Mucosa of rectum (tissue), 2 donors: Measurements from ENCODE around the gene CAGE1.

Experiments
- H3K27ac ChIP-seq, 2 donors: one replicate each; pipeline ENCODE4 v1.7.0; 2013; ENCODE audit warnings: inconsistent platforms in 2 of 2, low read depth in 2 of 2, low read length in 2 of 2
- H3K27me3 ChIP-seq, 2 donors: one replicate each; pipeline ENCODE4 v1.7.0; 2013; ENCODE audit warnings: low read length in 2 of 2; ENCODE audit not compliant: control insufficient read depth in 2 of 2, insufficient read depth in 2 of 2
- H3K36me3 ChIP-seq, 2 donors: one replicate each; pipeline ENCODE4 v1.7.0; 2013; ENCODE audit warnings: low read length in 2 of 2; ENCODE audit not compliant: control insufficient read depth in 2 of 2, insufficient read depth in 2 of 2
- H3K4me1 ChIP-seq, 2 donors: one replicate each; pipeline ENCODE4 v1.7.0; 2013; ENCODE audit warnings: low read length in 2 of 2, mild to moderate bottlenecking in 1 of 2; ENCODE audit not compliant: control insufficient read depth in 2 of 2, insufficient read depth in 2 of 2
- H3K4me3 ChIP-seq, 2 donors: one replicate each; pipeline ENCODE4 v1.7.0; 2013; ENCODE audit warnings: low read length in 2 of 2
- H3K9ac ChIP-seq, 2 donors: one replicate each; pipeline ENCODE4 v1.7.0; 2013; ENCODE audit warnings: low read length in 2 of 2, low read depth in 1 of 2, mild to moderate bottlenecking in 1 of 2
- H3K9me3 ChIP-seq, 2 donors: one replicate each; pipeline ENCODE4 v1.7.0; 2013; ENCODE audit warnings: low read length in 2 of 2; ENCODE audit not compliant: control insufficient read depth in 2 of 2
- donor health status: healthy.
- donor health status: Normal muscosa, but diverticular disease.

CAGE1 gene

DNA sequence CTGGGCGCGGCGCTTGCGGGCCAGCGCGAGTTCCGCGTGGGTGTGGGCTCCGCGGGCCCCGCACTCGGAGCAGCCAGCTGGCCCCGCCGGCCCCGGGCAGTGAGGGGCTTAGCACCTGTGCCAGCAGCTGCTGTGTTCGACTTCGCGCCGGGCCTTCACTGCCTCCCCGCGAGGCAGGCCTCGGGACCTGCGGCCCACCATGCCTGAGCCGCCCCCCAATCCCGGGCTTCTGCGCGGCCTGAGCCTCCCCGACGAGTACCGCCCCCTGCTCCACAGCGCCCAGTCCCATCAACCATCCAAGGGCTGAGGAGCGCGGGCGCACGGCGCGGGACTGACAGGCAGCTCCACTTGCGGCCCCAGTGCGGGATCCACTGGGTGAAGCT is 36.3 kb upstream of the CAGE1 start:
- Histone ChIP-seq H3K27ac (no peak overlapping the region), H3K27me3 (no peaks in the 10 kb centered on the region), H3K4me3 (no peak overlapping the region)

DNA sequence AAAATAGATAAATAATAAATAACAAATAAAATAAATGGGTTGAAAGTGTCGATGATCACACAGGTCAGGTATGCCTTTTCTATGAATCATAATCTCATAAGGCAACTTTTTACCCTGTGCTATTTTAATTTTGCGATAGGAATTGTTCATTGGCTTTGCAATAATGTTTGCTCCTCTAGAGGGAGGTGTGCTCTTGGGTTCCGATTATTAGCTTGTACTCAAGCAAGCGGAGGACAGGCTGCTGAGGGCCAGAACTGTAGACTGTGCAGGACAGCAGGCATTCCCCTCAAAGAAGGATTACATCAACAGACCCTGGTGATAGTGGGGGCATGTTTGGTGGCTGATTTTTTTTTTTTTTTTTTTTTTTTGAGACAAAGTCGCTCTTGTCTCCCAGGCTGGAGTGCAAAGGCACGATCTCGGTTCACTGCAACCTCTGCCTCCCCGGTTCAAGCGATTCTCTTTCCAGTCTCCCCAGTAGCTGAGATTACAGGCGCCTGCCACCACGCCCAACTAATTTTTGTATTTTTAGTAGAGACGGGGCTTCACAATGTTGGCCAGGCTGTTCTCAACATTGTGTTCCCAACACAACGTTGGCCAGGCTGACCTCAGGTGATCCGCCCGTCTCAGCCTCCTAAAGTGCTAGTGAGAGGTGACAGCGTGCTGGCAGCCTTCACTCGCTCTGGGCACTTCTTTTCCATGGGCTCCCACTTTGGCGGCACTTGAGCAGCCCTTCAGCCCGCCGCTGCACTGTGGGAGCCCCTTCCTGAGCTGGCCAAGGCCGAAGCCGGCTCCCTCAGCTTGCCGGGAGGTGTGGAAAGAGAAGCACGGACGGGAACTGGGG is 35.6 kb upstream of the CAGE1 start:
- no peak overlapping the region for H3K9ac ChIP-seq
- no peak overlapping the region for H3K27ac ChIP-seq
- H3K9me3 ChIP-seq = no peaks in the 10 kb centered on the region
- H3K36me3 ChIP-seq = no peaks in the 10 kb centered on the region
- no peaks in the 10 kb centered on the region for H3K4me1 ChIP-seq
- no peak overlapping the region for H3K4me3 ChIP-seq
- H3K27me3 ChIP-seq = no peaks in the 10 kb centered on the region

More for the DNA sequence above, 36.3 kb upstream of the CAGE1 start:
- H3K4me1 ChIP-seq = no peaks in the 10 kb centered on the region
- H3K9ac ChIP-seq = no peak overlapping the region
- H3K9me3 ChIP-seq = no peaks in the 10 kb centered on the region
- no peaks in the 10 kb centered on the region for H3K36me3 ChIP-seq

DNA sequence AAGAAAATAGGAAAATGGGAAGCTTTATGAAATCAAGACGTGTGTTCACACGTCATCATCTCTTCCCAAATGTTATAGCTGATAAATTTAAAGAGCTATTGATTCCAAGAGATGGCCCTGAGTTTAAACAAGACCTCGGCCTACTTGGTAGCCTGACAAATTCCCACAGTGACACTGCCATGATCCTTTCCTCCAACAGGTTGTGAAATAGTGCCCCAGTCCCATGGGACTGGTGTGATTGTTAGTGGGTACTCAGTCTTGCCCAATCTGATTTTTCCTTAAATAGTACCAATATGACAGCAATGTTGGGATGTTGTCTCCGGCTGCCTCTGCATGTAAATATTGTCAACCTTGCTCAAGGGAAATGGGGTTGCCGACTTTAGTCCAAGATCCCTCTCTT is 34.5 kb upstream of the CAGE1 start:
- H3K27ac ChIP-seq = no peak overlapping the region
- H3K9ac ChIP-seq = no peak overlapping the region

DNA sequence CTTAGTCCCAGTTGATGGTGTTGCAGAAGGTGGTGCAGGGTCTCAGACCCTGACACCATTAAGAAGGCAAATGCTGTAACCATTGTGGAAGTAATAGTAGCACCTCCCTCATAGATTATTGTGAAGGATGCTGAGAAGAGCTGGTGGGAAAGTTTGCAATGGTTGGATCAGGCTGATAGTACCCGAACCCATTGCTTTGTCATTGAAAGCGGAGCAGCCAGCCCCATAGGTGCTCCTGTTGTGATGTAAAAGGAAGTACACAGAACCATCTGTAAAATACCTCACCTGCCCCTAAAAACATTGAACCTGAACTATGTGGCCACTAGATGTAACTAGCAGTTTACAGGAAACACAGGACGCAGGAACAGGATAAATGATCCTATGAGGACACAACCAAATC is 31.5 kb upstream of the CAGE1 start:
- Histone ChIP-seq H3K27ac (no peak overlapping the region), H3K4me3 (no peak overlapping the region), H3K4me1 (no peaks in the 10 kb centered on the region), H3K9ac (no peak overlapping the region), H3K9me3 (no peaks in the 10 kb centered on the region), H3K27me3 (no peaks in the 10 kb centered on the region), H3K36me3 (peaks cover 14 to 16% of the 10 kb centered on the region in 2 donors)

More for the DNA sequence above, 34.5 kb upstream of the CAGE1 start:
- H3K27me3 ChIP-seq = no peaks in the 10 kb centered on the region
- H3K9me3 ChIP-seq = no peaks in the 10 kb centered on the region
- no peak overlapping the region for H3K4me3 ChIP-seq
- H3K4me1 ChIP-seq = no peaks in the 10 kb centered on the region
- H3K36me3 ChIP-seq = no peaks in the 10 kb centered on the region

DNA sequence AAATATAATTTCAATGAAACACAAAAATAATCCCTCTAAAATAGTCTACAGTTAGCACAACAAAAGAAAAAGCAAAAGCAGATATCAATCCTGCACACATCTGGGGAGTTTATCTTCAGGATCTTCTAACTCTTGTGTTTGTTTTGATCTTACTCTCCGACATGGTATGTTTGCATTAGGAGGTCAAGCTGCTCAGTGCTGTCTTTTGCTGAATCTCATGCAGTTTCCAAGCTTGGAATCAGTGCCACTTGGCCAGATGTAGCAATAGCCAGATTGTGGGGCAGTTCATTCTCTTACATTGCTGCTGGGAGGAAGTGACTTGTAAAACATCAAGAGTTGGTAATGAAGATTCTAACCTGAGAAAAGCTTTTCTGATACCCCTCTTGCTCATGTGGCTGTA is 29.5 kb upstream of the CAGE1 start:
- Histone ChIP-seq H3K36me3 (peaks cover 31 to 35% of the 10 kb centered on the region in 2 donors), H3K27ac (no peak overlapping the region), H3K27me3 (no peaks in the 10 kb centered on the region), H3K9ac (no peak overlapping the region), H3K4me3 (no peak overlapping the region), H3K4me1 (no peaks in the 10 kb centered on the region), H3K9me3 (no peaks in the 10 kb centered on the region)

DNA sequence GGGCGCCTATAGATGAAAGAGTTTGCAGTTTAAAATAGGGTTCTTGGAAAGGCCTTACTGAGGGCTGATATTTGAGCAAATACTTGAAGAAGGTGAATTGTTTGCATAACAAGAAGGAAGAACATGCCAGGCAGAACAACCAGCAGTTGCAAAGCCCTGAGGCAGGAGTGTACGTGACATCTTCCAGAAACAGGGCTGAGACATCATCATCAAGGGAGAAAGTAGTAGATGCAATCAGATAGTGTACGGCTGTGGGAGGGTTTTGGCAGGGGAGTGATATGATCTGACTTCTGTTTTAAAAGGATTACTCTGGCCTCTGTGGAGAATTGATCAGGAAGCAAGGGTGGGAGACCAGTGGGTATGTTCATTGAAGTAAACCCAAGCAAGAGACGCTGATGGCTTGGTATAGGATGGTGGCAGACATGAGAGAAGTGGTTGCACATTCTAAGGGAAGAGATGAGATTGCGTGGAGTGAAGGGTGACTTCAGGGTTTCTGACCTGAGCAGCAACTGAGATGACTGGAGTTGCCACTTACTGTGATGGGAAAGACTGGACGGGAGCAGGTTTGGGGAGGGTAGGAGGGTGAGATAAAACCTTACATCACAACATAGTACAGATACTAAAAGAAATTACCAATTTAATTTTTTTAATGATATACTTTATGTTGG is 28.8 kb upstream of the CAGE1 start:
- peaks cover 33 to 37% of the 10 kb centered on the region in 2 donors for H3K36me3 ChIP-seq

DNA sequence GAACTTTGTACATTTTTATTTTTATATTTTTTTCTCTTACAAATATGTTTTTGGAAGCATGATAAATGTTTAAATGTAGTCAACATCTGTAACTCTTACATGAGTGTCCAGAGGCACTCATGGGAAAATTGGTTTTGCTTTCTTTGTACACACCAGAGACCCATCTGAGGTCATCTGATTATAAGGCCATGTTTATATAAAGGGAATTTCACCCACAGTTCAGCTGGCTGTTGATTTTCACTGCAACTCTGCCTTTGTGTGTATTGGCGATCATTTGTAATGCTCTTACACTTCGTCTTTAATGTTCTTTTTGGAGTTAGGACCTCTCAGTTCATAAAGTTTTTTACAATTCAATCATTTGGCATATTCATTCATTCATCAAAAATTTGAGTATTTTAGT is 28.1 kb upstream of the CAGE1 start:
- Histone ChIP-seq H3K9ac (no peak overlapping the region), H3K27me3 (no peaks in the 10 kb centered on the region), H3K9me3 (no peaks in the 10 kb centered on the region), H3K4me1 (peaks cover 5 to 9% of the 10 kb centered on the region in 2 donors), H3K36me3 (peaks cover 33 to 37% of the 10 kb centered on the region in 2 donors), H3K4me3 (no peak overlapping the region), H3K27ac (no peak overlapping the region)

More for the DNA sequence above, 28.8 kb upstream of the CAGE1 start:
- peaks cover 5% of the 10 kb centered on the region in 2 donors for H3K4me1 ChIP-seq
- H3K27me3 ChIP-seq = no peaks in the 10 kb centered on the region
- no peak overlapping the region for H3K27ac ChIP-seq
- no peak overlapping the region for H3K4me3 ChIP-seq
- no peaks in the 10 kb centered on the region for H3K9me3 ChIP-seq
- H3K9ac ChIP-seq = no peak overlapping the region

DNA sequence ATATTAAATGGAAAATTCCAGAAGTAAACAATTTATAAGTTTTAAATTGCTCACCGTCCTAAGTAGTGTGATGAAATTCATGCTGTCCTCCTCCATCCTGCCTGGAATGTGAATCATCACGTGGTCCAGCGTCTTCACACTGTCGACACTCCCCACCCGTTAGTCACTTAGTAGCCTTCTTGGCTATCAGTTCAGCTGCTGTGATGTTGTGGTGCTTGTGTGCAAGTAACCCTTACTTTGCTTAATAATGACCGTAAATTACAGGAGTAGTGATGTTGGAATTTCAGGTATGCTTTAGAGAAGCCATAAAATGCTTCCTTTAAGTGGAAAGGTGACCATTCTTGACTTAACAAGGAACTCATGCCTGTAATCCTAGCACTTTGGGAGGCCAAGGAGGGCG is 25.3 kb upstream of the CAGE1 start:
- H3K27ac ChIP-seq = no peak overlapping the region
- H3K9ac ChIP-seq = no peak overlapping the region
- H3K27me3 ChIP-seq = no peaks in the 10 kb centered on the region
- peaks cover 44 to 57% of the 10 kb centered on the region in 2 donors for H3K36me3 ChIP-seq
- no peak overlapping the region for H3K4me3 ChIP-seq
- H3K9me3 ChIP-seq = no peaks in the 10 kb centered on the region
- H3K4me1 ChIP-seq = peaks cover 5 to 9% of the 10 kb centered on the region in 2 donors

DNA sequence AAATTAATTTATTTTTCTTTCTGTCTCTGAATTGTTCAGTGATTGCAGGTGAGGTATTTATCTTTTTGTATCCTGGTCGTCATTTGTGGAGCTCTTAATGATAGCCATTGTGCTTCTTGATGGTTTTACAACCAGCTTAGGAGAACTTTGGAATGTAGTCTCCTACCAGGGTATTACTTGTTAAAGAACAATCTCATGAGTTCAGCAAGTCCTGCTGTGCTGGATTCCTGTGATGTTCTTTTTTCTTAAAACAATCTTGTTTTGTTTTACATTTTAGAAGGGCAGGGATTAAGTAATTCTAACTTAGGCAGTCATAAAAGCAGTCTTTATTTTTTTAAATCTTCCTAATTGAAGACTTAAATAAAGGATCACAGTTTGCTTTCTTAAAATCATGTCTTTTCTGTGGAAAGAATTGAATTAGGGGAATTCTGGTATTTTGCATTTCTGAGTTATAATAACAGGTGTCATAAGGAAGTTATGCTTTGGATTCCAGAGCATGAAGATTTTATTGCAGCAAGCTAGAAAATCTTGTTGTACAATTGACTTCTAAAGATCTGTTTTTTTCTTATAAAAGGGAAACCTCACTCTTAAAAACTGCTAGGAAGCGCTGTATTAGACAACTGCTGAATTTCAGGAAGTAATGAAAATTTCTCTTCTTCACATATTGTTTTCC is 23.7 kb upstream of the CAGE1 start:
- no peak overlapping the region for H3K9ac ChIP-seq
- peaks cover 41 to 61% of the 10 kb centered on the region in 2 donors for H3K36me3 ChIP-seq
- H3K27ac ChIP-seq = peak overlapping the region; percentile 39 to 45

DNA sequence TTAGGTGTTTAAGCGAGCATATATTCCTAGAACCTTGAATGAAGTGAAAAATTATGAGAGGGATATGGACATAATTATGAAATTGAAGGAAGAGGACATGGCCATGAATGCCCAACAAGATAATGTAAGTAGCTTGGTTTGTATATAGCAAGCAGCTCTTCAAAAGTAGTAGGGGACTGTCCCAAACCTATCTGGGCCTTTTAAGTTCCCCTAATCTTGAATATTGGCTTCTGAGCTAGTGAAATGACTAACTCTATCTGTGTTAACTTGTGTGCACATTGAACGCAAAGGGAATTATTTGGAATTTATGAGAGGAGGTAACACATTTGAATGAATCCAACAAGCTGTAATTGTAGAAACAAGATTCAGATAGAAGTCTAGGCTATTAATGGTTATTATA is 21.8 kb upstream of the CAGE1 start:
- Histone ChIP-seq H3K27ac (no peak overlapping the region), H3K9ac (no peak overlapping the region), H3K27me3 (no peaks in the 10 kb centered on the region), H3K4me3 (no peak overlapping the region), H3K36me3 (peaks cover 43 to 62% of the 10 kb centered on the region in 2 donors), H3K4me1 (peaks cover 6 to 9% of the 10 kb centered on the region in 2 donors), H3K9me3 (no peaks in the 10 kb centered on the region)

More for the DNA sequence above, 23.7 kb upstream of the CAGE1 start:
- Histone ChIP-seq H3K4me3 (no peak overlapping the region), H3K27me3 (no peaks in the 10 kb centered on the region), H3K9me3 (no peaks in the 10 kb centered on the region), H3K4me1 (peaks cover 6 to 9% of the 10 kb centered on the region in 2 donors)
